Activated CD4-positive, alpha-beta T cell treated with anti-CD3 and anti-CD28 coated beads, Interleukin-2, Interleukin-6, amounts not matched to agents 100 ng/mL and 50 ng/mL, durations not matched to agents 16 hours and 8 hours (primary cell): ENCODE measurements around the gene PITPNC1.
A peak's percentile ranks its signal among the peaks of the same experiment; 100 is the strongest.

Experiments
- DNase-seq: peaks from one replicate; pipeline ENCODE4 v3.0.0-alpha.2; 2020

PITPNC1 gene

DNA sequence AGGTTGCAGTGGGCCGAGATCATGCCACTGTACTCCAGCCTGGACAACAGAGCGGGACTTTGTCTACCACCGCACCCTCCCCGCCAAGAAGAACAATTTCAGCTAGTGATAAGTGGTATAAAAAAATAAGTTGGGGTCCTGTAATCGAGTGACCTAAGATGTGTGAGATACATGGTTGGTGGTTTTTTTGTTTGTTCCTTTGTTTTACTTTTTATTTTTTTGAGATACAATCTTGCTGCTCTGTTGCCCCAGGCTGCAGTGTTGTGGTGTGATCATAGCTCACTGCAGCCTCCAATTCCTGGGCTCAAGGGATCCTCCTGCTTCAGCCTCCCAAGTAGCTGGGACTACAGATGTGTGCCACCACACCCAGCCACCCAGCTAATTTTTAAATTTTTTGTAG lies 58.7 kb downstream of the PITPNC1 start:
- DNase-seq = no peak

DNA sequence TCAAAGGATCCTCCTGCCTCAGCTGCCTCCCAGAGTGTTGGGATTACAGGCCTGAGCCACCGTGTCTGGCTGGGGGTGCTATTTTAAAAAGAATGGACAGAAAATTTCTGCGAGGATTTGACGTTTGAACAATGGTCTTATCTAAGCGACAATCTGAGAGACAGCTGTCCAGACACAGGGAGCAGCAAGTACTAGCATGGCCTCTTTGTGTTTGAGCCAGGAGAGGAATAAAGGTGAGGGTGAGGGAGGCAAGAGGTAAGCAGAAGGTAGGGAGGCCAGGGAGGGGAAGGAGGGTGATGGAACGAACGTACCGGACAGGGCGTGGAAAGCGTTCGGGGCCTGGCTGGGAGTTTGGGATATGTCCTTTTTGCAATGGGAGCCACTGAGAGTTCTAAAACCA lies 59.2 kb downstream of the PITPNC1 start:
- no peak for DNase-seq

DNA sequence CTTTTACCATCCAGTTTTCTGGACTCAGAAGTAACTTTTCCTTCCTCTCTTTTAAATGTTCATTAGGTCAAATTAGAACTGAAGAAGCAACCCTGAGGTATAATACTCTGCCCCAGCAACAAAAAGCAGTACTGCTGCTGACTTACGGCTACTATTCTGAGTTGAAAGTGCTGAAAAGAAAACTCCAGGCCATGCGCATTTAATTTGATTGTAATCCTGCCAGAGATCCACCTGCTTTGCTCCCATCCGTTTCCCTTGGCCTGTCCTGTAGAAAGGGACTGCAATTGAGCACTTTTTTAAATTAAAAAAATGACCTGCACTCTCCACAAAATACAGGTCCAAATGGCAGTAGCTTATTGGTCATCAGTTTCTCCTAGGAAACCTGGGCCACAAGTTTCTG lies 61.6 kb downstream of the PITPNC1 start:
- DNase-seq = no peak

DNA sequence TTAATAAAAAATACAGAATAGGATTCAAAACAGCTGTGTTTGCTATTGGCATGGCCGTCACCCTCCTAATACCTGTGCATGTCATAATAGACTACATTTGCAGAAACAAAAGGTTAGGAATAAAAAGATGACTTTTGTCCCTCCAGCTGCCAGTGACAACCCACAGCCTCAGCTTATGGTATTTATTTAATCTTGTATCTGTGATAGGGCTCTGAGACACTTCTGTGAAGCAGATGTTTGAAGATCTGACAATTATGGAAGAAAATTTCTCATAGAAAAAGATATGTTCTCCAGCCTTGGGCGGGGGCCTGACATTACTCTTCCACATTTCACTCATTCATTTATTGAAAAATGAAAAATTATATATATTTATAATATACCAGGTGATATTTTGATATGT lies 62.2 kb downstream of the PITPNC1 start:
- DNase-seq = no peak

DNA sequence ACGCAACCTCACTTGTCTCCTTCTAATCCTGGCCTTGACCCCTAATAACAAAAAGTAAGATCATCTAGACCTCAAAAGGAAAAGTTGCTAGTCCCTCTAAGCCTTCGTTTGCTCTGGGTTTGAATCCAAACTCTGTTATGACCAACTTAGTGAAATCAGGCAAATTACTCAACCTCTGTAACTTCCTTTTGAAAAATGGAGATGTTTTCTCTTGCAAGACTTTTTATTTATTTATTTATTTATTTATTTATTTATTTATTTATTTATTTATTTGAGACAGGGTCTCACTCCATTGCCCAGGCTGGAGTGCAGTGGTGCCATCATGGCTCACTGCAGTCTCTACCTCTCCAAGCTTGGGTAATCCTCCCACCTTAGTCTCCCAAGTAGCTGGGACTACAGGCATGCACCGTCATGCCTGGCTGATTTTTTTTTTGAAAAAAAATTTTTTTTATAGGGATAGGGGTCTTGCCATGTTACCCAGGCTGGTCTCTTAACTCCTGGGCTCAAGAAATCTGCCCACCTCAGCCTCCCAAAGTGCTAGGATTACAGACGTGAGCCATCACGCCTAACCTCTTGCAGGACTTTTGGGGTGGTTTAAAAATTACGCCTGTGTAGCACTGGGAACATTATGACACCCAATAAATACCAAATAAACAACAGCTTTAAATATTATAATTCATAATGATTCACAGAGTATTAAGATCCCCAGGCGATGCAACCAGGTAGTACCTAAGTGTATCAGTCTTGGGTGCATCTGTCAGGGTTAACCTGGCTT lies 63.4 kb downstream of the PITPNC1 start:
- DNase-seq = peak; percentile 34

DNA sequence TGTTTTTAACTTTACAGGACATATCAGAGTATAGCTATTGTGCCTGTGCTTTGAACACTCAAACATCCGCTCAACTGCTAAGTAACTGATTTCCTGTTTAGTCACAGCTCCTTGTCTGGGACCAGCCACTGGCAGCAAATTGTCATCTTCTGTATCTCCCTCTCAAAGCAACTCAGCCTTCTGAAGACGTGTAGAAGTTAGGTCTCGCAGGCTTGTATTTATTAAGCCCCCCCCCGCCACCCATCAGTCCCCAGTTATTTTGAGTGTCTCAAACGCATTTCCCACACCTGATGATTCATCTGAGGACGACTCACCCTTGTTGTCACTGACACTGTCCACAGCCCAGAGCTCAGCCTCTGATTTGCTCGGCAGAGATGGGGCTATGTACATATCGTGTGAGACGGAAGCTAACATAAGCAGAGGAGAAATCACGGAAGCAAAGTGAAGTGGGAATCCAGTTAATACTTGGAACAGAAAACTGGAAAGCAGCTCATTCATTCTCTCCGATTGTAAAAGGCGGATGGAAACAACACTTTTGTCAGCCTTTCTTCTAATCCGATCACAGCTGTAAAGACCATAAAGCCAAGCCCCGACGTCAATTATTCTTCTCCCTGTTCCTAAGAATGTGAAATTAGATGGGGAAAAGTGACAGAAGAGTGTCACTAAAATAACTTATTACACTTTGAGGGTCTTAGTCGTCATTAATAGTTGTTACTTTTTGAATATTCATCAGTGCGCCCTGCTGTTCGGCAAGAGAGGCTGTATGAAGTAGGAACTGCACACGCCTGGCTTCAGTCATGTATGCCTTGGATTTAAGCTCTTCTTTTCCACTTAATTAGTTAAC lies 64.2 kb downstream of the PITPNC1 start:
- DNase-seq = peak; percentile 86

DNA sequence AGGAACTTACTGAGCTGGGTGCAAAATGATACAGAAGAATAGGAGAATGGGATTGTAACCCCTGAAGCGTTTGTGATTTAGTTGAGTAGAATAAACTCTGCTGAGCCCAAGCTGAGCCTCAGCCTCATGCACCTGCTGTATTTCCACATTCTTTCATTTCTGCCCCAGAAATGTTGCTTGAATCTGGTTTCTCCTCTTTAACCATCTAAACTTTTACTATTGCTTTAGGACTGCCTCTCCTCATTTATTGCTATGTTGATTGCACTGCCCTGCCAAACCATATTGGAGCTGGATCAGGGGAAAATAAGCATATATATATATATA lies 64.8 kb downstream of the PITPNC1 start:
- DNase-seq = no peak

DNA sequence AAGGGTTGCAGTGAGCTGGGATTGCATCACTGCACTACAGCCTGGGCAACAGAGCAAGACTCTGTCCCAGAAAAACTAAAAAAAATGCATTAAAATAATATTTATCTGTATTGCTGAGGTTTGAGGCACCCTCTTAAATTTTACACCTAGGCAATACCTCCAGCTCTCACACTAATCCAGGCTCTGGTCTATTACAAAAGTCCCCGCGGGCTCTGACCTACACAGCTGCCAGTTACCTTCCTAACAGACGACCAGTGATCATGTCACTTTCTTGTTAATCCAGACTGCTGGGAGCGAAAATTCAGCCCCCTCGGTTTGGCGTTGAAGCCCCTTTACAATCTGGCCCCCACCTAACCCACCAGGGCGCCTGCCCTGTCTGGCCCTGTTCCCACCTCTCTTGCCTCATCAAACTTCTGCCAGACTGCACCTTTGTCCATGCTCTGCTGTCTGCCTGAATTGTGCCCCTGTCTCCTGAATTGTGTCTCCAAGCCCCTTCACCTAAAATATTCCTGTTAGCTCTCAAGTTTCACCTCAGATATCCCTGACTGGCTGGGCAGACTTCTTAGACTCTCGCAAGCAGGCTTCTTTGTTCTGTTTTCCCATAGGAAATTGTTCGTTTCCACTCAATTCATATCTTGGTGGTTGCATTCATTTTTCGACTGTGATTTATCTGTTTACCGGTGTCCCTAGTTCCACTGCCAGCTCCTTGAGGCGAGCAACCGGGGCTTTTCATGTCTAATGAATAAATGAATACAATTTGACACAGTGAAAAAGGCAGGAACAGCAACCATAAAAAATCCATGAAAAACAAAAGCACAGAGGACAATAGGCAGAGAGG lies 65.9 kb downstream of the PITPNC1 start:
- no peak for DNase-seq

DNA sequence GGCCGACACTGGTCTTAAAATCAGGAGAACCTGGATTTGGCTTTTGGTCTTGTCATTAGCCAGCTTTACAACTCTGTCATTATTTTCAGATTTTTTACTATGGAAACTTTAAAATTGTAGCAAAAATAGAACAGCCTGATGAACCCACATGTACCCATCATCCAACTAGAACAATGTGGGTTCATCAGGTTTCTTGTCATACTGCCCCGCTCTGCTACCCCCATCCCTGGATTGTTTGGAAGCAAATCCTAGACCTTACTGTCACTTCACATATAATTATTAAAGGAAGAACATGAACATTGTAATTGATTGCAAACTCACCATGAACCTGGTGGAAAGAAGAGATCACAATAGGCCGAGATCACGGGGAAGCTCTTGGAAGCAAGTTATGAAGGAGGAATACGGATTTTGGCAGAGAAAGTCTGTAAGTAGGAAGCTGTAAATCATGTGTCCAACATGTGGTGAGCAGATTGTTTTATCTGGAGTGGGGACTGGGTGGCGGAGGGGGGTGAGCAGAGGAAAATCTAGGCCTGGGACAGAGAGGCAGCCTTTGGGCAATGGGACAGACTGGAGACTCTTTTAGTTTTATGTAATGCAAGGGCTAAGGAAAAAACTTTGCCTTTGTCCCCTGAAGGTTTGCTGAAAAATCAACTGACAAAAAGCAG lies 67.0 kb downstream of the PITPNC1 start:
- DNase-seq = no peak

DNA sequence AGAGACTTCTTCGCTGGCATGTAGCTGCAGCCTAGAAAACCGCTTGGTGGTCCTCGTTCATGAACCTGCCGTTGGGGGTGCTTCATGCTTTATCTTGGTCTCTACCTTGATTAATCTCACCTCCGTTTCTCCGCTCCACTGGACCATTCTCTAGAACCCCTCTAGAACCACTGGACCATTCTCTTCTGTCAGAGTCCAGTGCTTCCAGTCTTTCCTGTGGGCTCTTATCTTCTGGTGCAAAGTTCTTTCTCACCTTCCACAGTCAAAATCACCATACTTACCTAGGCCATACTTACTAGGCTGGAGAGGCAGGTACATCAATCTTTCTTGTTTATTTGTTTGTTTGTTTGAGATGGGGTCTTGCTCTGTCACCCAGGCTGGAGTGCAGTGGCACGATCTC lies 71.4 kb downstream of the PITPNC1 start:
- no peak for DNase-seq

DNA sequence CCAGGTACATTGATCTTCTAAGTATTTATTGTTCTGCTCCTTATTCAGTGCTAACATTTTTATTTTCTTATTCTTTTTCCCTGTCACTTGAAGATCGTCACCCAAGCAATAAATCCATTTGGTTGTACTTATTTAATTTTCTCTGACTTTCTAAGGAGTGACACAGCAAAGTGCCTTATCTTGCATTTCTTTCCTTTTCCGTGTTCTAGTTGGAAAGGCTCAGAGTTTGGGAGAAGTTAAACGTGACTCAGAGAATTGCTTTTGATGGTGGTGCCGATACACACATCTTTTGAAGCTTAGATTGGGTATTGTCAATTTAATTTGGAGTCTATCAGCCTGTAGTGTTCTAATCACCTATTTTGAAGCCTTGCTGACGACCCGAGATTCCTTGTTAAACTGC lies 72.0 kb downstream of the PITPNC1 start:
- DNase-seq = no peak

DNA sequence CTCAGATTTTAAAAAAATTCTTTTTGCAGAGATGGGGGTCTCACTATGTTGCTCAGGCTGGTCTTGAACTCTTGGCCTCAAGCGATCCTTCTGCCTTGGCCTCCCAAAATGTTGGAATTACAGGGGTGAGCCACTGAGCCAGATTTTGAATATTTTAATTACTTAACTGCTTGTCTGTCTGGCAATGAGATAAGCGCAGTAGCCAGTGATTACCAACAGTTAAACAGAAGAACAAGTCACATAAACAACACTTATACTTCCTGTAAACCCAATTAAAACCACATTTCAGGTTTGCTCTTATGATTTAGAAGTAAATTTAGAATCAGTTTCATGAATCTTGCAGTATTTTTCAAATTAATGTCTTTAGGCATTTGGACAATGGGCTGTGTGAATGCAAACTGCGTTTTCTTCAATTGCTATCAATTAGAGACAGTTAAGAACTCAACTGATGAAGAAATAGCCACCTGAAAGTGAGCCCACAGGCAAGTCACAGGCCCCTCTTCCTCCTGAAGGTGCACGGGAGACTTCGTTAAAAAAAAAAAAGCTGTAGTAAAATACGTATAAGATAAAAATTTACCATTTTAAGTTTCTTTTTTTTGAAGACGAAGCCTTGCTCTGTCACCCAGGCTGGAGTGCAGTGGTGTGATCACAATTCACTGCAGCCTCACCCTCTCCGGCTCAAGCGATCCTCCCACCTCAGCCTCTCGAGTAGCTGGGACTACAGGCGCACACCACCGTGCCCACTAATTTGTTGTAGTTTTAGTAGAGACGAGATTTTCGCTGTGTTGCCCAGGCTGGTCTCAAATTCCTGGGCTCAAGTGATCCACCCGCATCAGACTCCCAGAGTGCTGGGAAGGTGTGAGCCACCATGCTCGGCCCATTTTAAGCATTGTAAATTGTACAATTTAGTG lies 73.0 kb downstream of the PITPNC1 start:
- DNase-seq = no peak

DNA sequence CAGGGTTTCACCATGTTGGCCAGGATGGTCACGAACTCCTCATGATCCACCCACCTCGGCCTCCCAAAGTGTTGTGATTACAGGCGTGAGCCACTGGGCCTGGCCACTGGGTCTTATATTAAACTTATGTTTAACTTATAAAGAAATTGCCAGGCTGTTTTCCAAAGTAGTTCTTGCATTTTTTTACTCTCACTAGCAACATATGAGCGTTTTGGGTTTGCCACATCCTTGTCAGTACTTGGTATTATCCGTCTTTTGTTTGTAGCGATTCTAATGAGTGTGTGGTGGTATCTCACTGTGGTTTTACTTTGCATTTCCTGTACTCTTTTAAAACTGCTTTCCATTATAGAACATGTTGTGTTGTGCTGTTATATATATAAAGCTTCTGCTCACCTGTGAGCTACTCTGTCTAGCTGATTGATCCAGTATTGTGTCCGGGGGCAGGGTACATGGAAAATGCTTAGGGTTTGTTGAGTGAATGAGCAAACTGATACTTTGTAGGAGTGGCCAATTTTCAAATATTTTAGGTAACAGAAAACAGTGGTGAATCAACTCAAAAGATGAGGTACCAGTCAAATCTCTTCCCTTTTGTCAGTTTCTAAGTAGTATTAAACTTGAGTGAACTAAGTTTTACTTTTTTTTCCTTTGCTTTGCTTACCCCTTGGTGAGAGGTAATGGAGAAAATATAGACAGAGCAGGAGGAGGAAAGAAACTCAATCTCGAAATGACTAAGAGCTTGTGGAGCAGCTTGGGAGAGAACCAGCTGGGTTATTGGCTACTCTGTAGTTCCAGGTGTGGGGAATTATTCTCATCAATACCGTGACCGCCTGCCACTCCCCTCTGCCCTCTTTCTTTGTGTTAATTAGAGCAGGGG lies 75.8 kb downstream of the PITPNC1 start:
- peak; percentile 67 for DNase-seq

DNA sequence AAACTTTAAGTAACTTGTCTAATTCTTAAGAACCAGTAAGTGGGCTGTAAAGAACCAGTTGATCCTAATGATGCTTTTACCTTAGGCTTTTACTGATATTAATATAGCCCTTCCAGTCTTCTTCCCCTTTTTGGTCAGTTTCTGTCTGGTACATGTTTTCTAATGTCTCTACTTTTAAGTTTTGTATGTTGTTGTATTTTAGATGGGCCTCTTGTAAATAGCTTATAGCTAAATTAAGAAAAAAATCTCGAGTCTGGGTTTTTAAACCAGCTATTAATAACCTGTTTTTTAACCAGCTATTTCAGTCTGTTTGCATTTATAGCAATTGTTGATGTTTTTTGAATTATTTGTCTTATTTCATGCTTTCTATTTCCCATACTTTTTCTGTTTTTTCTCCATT lies 79.0 kb downstream of the PITPNC1 start:
- no peak for DNase-seq

DNA sequence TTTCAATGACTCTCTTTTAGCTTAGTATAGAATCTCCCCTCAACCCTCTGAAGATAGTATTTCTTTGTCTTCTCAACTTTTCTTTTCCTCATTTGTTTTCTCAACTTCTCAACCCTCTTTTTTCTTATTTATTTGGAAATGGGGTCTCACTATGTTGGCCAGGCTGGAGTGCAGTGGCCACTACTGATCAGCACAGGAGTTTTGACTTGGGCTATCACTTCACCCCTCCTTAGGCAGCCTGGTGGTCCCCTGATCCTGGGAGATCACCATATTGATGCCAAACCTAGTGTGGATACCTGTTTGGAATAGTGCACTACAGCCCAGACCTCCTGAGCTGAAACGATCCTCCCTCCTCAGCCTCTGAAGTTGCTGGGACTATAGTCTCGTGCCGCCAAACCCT lies 79.8 kb downstream of the PITPNC1 start:
- no peak for DNase-seq

DNA sequence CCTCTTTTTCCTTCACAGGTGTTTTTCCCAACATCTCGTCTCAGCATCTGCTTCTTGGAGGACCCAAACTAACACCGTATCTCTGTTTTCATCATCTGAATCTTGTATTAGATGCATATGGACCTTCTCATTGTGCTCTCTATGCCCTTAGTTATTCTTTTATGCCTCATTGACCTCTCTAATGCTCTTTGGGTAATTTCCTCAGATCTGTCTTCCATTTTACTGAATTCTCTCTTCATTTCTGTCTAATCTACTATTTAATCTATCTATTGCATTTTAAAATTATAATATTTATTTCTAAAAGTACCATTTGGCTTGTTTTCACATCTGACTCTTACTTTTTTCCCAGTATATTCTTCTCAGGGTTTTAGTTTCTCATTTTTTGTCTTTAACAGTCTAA lies 81.1 kb downstream of the PITPNC1 start:
- no peak for DNase-seq

DNA sequence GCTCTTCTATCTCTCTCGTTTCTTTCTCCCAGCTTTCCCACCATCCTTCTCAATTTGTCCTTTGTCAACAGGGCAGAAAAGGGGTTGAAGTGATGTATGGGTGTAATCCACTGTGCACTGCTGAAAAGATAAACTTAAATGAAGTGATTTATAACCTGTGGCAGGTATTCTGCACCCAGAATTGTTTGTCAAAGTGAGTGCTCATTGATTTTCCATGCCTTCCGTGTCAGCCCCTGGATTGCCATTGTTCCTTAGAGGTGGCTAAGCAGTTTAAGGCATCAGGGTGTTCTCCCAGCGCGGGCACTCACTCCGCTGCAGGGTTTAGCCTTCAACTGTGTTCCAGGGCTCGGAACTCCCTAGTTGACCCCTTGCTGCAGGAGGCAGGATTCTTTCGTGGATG lies 82.9 kb downstream of the PITPNC1 start:
- DNase-seq = no peak

DNA sequence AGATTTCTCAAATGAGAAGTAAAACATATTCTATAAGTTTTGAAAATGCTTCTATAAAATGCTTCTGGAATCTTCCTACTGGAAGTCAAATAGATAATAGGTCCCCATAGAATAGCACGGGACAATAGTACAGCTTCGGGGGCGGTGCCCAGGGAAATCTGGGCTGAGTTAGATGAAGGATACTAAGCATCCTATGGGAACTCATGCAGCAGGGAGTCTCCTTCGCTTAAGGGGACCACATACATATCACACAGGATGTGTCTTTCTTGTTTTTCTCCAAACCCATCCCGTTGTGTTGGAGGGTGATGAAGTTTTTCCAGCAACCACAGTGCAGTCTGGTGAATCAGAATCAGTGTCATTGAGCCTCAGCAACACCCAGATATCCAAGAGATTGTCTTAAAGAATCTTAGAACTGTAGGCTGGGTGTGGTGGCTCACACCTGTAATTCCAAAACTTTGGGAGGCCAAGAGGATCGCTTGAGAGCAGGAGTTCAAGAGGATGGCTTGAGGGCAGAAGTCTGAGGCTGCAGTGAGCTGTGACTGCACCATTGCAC lies 84.2 kb downstream of the PITPNC1 start:
- no peak for DNase-seq

DNA sequence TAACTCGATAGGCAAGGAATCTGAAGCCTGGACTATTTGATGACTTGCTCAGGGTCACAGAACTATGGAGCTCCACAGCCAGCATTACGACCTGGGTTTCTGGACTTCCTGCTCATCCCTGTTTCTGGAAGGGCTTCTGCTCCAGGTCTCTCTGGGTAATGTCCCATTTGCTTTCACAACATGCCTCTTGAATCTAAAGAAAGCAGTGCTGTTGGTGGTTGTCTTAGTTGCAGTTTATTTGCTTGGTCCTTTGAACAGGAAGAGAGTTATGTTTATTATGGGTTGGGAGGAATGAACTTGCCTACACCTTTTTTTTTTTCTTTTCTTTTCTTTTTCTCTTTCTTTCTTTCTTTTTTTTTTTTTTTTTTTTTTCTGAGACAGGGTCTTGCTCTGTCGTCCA lies 84.8 kb downstream of the PITPNC1 start:
- no peak for DNase-seq

DNA sequence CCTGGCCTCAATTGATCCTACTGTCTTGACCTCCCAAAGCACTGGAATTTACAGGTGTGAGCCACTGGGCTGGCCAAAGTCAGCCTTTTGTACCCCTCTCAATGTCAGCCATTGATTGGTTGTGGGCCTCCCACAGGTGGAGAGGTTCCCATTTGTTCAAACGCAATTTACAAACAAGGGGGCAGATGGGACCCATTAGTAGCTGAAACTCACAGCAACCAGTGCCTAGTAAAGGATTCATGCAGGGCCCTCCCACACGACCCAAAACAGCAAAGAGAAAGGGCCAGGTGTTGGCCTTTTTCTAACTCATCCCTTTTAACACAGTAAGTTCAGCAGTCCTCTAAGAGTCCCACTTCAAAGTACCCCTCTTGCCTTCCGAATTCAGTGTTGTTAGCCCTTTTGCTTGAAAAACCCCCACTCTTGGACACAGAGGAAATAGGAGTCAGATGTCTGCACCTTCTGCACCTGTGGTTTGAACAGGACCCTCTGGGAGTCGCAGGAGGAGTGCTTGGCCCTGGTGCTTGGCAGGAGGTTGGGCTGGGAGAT lies 89.2 kb downstream of the PITPNC1 start:
- DNase-seq = no peak
